AG09309 (cell line): Measurements from ENCODE around the gene COMMD10.

ENCODE experiments used
- DNase-seq: peaks from one replicate; pipeline ENCODE4 v3.0.0-alpha.2; 2010; ENCODE audit warnings: low read depth
- H3K4me3 ChIP-seq: 2 replicates; pipeline ENCODE4 v1.5.1; 2011; ENCODE audit warnings: mild to moderate bottlenecking, low read depth, low read length, moderate library complexity; ENCODE audit not compliant: control insufficient read depth
- TF ChIP-seq, protein P1 (sequence below): IDR thresholded peaks from 2 replicates; pipeline ENCODE4 v1.5.1; 2011; ENCODE audit warnings: mild to moderate bottlenecking, low read depth, low read length, inconsistent platforms; ENCODE audit not compliant: insufficient read depth, control insufficient read depth; ENCODE audit errors: missing control alignments

Gene COMMD10

DNA sequence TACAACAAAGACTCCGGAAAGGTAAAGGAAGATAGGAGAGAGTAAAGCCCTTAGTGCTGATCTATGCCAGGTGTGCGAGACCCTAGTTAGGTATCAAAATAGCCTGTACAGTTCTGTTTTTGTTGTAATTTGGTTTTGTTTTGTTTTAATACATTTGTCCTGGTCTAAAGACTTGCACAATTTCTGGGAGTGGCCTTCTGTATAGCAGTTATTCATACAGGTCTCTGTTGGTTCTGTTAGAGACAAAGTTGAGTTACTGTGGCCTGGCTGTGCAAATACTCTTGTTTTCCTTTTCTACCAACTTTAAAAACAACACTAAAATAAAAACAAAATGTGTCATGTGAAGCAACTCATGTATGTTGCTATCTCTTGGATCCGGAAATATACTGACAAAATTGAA lies 163.6 kb downstream of the COMMD10 start:
- TF ChIP-seq, protein P1, sequence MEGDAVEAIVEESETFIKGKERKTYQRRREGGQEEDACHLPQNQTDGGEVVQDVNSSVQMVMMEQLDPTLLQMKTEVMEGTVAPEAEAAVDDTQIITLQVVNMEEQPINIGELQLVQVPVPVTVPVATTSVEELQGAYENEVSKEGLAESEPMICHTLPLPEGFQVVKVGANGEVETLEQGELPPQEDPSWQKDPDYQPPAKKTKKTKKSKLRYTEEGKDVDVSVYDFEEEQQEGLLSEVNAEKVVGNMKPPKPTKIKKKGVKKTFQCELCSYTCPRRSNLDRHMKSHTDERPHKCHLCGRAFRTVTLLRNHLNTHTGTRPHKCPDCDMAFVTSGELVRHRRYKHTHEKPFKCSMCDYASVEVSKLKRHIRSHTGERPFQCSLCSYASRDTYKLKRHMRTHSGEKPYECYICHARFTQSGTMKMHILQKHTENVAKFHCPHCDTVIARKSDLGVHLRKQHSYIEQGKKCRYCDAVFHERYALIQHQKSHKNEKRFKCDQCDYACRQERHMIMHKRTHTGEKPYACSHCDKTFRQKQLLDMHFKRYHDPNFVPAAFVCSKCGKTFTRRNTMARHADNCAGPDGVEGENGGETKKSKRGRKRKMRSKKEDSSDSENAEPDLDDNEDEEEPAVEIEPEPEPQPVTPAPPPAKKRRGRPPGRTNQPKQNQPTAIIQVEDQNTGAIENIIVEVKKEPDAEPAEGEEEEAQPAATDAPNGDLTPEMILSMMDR, result no peak
- DNase-seq, result no peak
- no peak overlapping the region for H3K4me3 ChIP-seq

DNA sequence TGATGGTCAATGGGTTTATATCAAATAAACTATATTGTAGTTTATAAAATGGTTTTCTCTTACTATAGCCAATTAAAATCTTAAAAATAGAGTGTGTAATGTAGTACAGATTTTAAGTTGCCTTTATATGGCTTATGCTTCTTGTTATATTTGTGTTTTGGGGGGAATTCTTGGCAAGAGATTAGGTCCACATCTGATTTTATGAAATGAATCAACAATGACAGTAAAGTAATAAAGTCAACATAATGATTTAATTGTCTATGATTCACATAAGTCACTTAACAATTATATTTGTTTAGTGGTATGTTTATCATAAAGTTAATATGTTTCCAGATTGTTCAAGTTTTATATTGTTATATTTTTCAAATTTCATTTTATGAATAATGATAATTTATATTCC lies 164.8 kb downstream of the COMMD10 start:
- DNase-seq, result no peak
- TF ChIP-seq, protein P1, result no peak
- H3K4me3 ChIP-seq, result no peak overlapping the region

DNA sequence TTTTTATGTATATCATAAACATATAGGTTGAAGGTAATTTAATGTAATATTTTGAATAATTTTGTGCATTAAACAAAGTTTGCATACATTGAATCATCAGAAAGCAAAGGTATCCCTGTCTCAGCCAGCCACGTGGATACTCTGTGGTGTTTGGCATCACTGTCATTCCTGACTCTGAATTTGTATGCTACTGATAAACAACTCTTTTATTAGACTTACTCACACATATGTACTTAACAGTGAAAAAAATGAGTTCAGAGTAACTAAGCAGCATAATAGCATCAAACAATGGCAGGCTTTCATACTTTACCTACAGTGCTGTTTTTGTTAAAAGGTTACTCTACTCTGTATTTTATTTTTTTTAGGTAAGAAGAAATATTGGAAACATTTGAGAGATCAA lies 171.9 kb downstream of the COMMD10 start:
- H3K4me3 ChIP-seq, result no peak overlapping the region
- DNase-seq, result no peak
- TF ChIP-seq, protein P1, result no peak

DNA sequence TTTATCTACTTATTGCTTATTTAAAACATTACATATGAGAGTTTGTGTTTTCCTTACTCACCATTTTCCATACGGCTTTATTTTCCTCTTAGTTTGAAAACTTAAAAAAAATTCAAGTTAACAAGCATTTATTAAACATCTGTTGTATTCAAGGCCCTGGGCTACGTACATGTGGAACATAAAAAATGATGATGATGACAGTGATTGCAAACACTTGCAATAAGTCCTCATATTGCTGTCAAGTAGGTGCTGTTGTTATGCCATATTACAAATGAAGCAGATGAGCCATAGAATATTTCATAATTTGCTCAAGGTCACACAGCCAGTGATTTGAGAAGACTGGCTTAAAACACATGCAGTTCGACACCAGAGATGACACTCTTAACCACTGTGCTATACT lies 180.6 kb downstream of the COMMD10 start:
- H3K4me3 ChIP-seq, result no peak overlapping the region
- TF ChIP-seq, protein P1, result no peak
- no peak for DNase-seq

DNA sequence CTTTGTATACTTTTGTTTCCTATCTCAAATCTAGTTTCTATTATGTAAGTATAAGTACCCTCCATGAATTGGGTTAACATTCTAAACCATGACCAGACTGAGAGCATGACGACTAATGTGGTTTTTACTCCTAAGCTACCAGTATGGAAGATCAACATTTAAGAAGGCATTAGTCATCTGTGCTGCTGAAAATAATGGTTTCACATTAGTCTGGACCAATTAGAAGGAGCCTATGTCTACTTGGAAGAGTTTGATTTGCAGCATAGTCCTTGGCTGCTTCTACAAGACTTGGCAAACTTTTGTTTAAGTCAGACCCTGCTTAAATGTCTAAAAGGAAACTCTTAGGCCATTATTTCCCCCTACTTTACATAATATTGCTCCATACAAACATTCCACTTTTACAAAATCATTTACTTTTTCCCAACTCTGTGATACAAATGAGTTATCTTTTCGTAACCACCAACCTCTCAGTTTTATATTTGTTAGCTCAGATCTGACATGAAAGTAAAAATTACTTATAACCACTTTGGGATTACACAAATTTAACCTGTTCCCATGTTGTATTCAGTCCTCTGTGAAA lies 186.7 kb downstream of the COMMD10 start:
- peak; percentile 10 for DNase-seq
- H3K4me3 ChIP-seq, result no peak overlapping the region
- TF ChIP-seq, protein P1, result no peak

DNA sequence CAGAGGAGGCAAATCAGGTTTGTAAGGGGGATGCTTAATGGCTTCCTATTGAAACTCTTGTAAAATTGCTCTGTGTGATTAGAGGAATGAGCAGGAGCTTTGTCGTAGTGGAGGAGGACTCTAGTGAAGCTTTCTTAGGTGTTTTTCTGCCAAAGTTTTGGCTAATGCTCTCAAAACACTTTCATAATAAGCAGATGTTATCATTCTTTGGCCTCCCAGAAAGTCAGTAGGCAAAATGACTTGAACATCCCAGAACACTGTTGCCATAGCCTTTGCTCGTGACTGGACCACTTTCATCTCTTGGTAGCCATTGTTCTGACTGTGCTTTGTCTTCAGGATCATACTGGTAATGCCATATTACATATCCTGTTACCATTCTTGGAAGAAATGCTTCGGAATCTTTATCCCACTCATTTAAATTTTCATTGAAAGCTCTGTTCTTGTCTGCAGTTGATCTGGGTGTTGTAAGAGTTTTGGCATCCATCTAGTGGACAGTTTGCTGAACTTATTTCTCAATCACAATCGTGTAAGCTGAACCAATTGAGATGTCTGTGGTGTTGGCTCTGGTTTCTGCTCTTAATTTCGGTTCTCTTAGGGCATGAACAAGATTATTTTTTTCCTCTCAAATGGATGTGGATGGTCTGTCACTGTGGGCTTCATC lies 187.6 kb downstream of the COMMD10 start:
- TF ChIP-seq, protein P1, result no peak
- peak; percentile 42 for DNase-seq
- no peak overlapping the region for H3K4me3 ChIP-seq
